Pons (tissue), 1 donor: ENCODE measurements around the gene DDC.

Experiments
- DNase-seq: peaks from one replicate; pipeline ENCODE4 v3.0.0-alpha.2; 2016; ENCODE audit warnings: low spot score

DDC gene

DNA sequence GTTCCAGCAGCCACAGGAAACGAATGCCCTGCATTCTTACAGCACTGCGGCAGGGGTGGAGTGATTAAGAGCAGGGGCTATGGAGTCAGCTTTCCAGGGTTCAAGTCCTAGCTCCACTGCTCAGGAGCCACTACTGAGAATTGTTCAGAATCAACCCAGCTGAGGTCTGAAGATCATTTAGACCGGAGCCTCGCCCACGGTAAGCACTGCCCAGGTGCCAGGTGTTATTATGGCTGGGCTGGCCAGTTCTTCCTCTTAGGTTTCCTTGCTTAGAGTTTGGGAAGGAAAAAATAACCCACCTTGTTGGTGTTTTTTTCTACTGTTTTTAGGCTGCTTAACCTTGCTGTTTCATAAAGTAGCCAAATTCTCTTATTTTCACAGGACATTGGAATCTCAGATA is 110.2 kb downstream of the DDC start:
- no peak for DNase-seq

DNA sequence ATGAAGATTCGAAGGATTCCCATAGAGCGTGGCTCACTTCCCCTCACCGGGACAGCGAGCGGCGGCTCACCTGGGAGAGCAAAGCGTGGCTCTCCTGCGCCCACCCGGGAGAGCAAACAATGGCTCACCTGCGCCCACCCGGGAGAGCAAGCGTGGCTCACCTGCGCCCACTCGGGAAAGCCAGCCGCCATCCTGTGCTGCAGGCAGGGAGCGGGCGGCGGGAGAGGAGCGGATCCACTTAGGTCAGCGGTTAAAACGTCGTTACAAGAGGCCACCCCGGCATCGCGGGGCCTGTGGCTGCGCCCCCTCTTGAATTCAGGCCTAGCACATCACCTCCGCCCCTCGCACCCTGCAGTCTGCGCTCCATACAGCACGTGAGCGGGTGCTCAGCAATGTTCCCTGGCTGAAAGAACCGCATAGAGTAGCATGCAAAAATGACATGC is 114.6 kb downstream of the DDC start:
- no peak for DNase-seq

DNA sequence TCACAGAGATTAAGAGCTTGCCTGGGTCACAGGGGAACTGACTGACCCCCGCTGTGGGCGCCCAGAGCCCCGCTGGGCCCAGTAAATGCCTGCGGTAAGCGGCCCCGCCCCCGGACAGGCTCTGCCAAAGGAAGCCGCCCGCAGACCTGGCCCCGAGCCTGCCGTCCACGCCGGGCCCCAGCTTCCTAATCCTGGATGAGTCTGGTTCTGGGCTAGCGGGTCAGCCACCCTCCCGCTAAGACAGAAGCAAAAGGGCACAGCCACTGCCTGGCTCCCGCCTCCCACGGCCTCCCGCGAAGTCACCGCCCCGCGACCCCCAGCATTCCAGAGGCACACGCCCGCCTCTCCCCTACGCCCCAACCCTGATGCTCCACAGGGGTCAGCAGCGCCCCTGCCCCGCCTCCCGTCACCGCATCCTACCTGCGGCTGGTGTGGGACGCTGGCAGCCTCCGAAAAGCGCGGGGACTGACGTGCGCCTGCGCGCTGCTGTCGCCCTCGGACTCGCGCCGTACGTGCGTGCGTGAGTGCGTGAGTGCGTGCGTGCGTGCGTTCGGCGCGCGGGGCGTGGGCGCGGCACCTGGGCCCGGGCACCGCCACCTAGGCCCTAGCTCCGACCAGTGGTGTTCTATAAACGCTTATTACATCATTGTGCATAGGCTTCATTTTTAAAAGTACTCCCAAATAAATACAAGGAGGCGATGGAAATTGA is 115.2 kb downstream of the DDC start, which contains the start of gene FIGNL1:
Gene FIGNL1, minus strand, starts transcription at position 470 of the 709 bp plus-strand sequence. CDS start 3,063 bp downstream, outside the sequence.
- peak; percentile 45 for DNase-seq

DNA sequence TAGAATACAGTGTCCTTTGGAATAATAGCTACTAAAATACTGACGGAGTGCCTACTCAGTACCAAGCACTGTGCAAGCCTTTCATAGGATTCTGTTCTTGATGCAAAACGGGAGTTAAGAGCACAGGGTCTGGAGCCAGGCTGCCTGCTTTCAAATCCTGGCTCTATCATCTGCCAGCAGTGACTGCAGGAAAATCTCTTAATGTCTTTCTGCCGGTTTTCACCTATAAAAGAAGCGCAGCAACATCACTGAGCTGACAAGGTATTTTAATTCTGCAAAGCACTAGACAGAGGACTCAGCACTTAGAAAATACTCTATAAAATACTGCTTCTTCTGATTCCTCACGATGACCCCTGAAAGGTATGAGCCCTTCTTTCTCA is 115.7 kb downstream of the DDC start:
- DNase-seq, result no peak

DNA sequence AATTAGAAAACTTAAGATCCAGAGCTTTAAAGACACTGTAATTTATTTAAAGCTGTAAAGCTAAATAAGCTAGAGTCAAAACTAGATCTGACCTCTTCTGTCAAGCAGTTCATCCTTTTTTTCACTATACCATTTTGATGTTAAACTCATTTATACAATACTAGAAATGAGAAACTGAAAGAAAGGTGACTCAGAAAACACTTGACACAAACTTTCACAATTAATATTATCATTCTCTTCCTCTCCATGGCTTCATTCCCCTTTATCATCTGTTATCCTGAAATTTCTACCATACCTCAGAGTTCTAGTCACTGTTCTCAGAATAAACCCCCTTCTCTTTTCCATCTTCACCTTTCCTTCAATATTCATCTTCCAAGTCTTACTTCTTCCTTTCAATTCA is 116.4 kb downstream of the DDC start:
- DNase-seq, result no peak

DNA sequence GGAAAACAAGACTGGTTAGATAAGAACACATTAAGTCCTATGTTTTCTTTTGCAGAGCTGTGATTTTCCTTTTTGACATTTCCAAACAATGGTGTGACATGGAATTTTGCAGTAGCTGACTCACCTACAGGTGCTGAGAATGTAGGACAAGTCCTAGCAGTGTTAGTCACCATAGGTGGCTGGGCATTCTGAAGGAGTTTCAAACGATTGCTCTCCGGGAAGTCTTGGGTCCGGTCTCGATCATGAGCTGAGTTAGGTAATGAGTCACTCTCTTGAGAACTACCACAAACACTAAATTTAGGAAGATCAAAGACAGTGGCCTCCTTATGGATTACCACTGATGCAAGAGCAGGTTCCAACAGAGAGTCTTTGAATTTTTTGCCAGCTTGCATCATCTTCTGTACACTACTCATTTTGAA is 118.7 kb downstream of the DDC start:
- DNase-seq, result no peak

DNA sequence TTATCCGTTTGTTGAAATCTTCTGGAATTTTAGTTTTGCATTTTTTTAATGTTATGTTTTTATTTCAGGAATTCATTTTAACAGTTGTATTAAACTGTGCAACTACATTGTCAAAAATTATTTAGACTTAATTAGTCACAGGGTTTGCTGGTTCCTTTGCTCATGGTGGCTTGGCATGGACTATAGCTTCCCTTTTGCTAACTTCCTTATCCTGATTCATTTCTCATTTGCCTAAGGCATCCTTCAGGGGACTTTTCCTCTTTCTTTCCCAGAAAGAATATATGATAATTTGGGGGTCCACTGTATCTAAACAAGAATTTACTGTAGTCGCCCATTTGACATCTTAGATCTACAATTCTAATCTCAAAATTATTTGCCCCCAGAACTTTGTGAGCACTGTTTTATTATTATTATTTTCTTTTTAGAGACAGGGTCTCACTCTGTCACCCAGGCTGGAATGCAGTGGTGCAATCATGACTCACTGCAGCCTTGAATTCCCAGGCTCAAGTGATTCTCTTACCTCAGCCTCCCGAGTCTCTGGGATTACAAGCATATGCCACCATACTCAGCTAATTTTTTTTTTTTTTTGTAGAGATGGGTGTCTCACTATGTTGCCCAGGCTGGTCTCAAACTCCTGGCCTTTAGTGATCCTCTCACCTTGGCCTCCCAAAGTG is 128.9 kb downstream of the DDC start:
- no peak for DNase-seq

DNA sequence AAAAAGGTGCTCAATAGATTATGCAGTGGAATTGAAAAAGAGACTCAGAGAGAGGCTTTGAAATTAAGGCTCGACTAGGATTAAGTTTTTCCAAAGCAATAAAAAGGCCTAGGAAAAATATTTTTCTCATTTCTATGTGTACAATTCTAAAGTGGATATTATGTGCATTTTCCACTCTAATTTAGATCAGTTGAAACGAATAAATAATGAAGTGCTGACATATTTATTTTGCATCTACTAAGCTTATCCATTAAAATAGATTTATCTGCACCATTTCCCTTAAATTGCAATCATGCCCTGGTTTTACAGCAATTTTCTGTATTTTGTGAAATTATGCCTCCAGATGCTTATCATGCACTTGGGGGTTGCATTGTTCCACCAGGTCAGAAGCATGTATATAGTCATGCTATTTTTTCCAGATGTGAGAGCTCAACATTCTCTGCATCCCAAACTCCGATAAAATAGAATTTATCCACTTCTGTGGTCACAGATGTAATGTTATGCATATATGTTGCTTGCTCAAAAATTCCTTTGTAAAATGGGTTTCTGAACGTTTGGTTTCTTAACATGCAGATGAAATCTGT is 133.4 kb downstream of the DDC start:
- no peak for DNase-seq

DNA sequence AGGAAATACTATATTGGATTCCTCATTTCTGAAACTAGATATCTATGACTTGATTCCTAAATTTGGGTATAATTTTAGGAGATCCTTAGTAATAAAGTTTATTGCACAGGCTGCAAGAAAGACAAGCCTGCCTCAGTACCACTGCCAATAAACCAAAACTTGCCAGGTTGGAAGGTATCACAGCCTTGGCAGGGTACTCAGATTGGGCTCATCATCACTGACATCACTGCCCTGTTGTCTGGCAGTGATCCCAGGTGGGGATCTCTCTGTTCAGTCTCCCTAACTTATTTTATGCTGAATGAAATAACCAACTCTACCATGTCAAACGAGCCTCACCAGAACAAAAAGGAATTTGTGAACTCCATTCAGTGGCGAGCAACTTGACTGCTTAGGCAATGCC is 133.9 kb downstream of the DDC start:
- DNase-seq, result no peak

DNA sequence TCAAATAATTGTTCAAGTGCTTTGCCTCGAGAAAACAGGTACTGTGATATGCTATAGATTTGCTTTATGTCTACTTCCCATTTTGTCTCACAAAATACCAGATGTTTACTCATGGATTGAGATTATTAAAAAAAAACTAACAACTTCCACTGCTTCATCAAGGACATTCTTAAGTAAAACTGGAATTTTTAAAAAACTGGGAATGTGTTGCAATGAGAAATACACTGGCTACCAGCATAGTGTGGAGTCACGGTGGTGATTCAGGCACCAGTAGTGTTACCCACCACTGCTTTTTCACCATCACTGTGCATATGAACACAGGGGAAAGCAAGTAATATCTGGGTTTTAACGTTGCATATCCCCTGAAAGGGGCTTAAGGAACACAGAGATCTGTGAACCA is 136.3 kb downstream of the DDC start:
- no peak for DNase-seq

DNA sequence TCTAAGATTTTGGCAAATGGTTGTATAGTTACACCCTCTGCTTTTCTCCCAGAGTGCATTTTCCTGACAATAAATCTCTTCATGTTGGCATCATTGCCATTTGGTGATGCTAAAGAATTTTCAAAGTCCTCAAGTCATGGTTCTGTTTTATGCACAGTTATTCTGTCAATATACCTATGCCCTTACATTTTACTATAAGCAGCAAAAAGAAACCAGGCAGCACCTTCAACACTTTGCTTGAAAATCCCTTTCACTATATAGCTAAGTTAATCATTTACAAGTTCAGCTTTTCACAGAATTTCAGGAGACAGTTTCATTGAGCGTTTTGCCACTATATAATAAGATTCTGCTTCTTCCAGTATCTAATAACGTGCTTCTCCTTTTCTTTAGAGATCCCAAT is 137.7 kb downstream of the DDC start:
- no peak for DNase-seq

DNA sequence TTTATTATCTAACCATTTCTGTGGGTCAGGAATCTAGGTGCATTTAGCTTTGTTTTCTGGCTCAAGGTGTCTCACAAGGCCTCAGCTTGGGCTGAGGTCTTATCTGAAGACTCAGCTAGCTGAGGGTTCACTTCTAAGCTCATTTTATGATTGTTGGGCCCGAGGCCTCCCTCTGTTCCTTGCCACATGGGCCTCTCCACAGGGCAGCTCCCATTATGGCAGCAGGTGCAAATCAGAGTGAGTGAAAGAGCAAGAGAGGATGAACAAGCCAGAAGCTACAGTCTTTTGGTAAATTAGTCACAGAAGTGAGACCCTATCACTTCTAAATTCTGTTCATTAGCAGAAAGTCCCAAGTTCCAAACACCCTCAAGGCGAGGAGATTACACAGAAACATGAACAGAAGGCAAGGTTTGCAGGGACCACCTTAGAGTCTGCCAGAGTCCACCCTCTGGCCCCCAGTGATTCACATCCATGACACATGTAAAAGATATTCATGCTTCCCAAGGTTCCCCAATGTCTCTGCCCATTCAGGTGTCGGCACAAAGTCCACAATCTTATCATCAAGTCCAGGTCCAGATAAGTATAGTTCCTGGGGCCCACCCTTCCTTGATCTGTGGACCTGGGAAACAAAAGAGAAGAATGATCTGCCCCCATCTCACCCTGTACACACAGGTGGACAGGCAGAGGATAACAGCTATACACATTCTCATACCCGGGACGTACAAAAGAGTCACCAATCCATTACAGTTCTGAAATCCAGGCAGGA is 138.7 kb downstream of the DDC start:
- DNase-seq, result no peak

DNA sequence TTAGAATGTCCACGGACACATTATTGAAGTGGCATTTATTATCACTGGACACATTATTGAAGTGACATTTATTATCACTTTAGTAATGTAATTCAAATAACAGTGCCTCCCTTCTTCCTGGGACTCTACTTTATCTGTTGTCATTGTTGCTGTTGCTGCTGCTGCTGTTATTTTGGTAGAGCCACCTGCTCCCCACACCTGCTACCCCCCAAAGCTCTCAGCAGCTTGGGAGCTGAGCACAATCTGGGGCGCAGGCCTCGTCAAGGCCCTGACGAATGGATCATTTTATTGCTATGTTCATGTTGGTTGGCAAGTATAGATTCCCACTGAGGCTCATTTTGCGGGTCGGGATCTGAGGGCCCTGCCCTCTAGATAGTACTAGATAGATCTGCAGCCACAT is 139.9 kb downstream of the DDC start:
- DNase-seq, result no peak

DNA sequence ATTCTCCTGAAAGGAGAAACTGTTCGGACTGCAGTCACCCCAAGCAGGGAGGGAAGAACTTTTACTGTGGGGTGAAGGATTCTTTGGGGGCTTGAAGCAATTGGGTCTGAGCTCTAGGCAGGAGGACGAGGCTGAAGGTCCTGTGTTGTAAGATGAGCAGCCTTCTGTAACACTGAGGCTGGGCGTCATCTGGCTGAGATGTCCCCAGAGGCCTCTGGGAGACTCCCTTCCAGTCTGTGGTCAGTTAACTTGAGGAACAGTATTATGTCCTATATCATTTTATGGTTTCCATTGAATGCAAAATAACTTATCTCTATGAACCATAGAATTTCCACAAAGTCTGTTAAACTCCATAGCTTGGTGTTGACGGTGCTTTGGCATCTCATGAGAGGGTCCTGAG is 141.3 kb downstream of the DDC start:
- DNase-seq, result no peak

DNA sequence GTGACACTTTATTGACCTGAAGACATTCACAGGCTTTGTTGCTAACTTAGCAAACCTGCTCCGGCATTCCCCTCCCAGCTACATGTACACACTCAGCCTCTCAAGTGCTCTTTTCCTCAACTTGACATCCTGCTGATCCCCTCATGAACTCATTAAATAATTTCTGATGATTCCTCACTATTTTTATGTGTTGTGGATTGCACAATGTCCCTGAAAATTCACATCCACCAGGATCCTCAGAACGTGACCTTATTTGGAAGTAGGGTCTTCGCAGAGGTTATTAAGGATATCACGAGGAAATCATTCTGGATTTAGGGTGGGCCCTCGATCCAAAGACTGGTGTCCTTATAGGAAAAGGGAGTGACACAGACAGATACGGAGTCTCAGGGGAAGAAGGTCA is 142.3 kb downstream of the DDC start:
- no peak for DNase-seq

DNA sequence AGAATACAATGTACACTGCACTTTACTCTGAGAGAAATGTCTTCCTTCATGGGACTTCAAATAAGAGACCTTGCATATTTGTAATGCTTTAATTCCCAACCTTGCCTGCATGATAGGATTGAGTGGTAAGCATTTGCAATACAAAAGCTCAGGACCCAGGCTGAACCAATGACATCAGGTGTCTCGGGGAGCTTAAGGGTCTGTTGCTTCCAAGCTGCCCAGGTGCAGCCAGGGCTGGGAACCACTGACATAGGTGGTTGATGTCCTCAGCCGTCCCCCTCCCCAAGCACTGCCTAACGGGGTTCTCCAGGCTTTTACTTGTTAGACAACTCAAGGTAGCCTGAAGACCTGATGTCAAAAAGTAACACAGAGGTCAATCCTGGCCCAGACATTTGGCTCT is 144.2 kb downstream of the DDC start:
- no peak for DNase-seq

DNA sequence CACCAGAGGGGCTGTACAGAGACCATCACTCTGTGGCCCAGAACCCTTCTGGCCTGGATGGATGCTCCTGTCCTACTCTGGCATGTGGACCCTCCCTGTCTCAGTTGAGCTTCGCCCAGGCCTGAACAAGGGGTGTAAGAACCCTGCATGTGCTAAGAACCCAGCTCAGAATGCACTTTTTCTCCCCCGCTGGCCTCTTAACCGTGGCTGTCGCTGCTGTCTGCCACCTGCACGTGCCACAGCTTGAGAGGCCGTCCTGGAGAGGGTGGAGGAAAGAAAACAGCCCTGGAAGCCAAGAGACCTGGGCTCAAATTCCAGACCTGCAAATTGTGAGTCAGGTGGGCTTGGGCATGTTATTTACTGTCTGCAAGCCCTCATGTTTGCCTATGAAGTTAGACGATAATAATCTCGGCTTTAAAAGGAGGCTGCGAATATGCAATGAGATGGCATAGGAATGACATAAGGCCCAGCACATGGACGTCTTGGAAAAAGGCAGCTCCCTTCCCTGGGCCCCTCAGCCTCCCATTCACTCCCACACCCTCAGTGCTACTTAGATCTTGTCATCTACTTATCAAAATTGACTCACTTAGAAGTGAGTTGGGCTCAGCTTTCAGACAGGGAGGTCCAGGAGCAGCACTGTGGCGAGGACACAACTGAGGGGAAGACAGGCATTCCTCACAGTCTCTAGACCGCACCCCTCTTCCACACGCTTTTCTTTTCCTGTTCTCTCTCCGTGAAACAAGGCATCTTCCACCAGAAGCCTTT is 146.5 kb downstream of the DDC start:
- no peak for DNase-seq

DNA sequence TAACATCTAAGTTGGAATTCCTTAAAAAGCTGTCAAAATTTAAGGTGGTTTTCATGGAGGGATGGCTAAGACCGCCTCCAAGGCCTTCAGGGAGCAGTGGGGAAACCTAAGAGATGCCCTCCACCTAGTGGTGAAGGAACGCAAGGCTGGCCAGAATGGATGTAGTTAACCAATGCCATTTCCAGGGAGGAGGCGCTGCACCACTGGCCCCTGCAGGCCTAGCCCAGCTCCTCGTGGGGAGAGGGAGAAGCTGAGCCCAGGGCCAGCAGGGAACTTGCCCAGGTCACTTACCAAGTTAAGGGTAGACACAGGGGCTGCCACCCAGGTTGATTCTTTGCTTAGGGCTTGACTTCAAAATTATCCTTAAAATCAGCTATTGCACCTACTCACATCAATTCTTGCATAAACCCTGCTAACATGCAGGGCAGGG is 147.1 kb downstream of the DDC start:
- peak; percentile 77 for DNase-seq

DNA sequence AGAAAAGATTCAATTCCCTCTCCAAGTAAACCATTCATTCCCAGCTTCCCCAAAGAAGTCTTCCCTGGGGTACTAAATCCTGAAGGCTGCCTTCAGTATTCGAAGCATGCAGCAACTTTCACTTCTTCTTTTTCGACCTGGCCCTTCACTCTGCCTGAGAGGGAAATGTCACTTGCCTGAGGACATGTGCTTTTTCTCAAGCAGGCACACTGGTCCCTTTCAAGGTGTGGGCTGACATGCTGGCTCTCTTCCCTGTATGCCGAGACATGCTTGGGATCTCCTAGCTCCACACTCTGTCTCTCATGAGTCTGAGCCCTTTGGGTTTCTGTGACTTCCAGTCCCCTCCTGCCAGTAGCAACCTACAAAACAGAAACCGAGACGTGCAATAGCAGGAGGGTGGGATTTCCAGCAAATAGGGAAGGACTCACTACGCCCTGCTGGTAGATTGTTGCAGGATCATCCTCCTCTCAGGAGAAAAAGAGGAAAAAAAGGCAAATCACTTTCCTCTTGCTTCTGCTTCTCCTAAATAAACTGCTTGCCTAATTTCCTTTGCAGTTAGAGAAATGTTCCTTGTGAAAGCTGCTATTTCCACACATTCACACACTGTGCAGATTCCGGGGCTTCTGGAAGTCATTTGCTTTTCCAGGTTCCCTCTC is 148.6 kb downstream of the DDC start:
- DNase-seq, result peak; percentile 67

DNA sequence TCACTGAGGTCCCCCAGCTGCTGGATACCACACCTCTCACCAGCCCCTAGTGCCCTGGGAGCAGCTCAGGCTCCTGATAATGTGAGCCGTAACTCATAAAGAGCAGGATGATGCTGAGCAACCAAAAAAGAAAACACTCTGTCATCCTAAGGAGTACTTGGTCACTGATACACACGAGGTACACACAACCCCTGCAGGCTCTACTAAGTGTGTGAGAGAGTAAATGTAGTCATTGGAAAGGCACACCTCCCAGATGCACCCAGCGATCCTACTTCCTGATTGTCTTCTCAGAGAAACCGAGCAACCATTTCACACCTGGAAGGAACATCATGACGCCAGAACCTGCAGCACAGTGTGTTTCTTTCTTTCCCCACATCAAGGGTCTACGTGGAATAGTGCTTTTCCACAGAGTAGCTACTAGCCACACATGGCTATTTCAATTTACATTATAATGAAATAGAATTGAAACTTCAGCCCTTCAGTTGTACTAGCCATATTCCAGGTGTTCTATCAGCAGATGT is 149.3 kb downstream of the DDC start:
- DNase-seq, result no peak

DNA sequence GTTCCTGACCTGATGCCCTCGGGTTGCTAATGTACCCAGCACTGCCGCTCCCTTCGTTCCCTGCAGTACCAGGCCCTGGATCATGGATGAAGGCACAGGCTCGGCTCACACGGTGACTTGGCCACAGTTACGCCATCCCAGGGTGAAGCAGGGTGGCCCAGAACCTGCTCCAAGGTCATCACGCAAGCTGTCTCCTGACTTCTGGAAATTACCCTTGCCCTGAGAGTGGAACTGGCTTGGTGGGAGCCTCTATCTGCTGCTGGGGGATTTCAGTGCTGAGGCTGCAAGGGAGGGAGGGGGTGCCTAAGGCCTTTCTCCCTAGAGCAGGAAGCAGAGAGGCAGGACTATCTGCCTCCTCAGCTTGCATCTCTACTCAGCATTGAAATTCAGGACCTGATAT is 151.6 kb downstream of the DDC start:
- DNase-seq, result no peak
